Fibroblast of lung (primary cell): ENCODE results near the gene WDR44.

Experiments used
- CTCF ChIP-seq, 2 donors: IDR thresholded peaks in 1 of 2; conservative IDR thresholded peaks in 1 of 2; 1 replicate in 1 of 2; 2 replicates in 1 of 2; pipeline ENCODE4 v1.5.1; 2011 to 2012; ENCODE audit warnings: low read length in 2 of 2, control low read depth in 1 of 2, inconsistent platforms in 1 of 2, low read depth in 1 of 2, mild to moderate bottlenecking in 1 of 2
- EZH2 ChIP-seq: IDR thresholded peaks from 2 replicates; pipeline ENCODE4 v1.5.1; 2012; ENCODE audit warnings: low read length, control low read depth, mild to moderate bottlenecking; ENCODE audit errors: missing control alignments

GRCh38 chrX:118437283-118437682, 91.4 kb downstream of the WDR44 start:
- TF ChIP-seq CTCF (conservative IDR thresholded peaks at IDR 0.05 in 1 of 2, IDR thresholded peaks at IDR 0.05 in 1 of 2; ENCODE audit: low read depth in 1 of 2, low read length in 2 of 2), result no peak
- no peak for TF ChIP-seq EZH2
